ENCODE results near the gene NEGR1.

Gene NEGR1

GRCh38 chr1:71721532-71721931, 560.8 kb downstream of the NEGR1 start:
- no peaks in the 10 kb centered on the region for H3K27me3 ChIP-seq (ENCODE audit: control insufficient read depth, insufficient read depth, low read length)
- no peaks in the 10 kb centered on the region for H3K9me3 ChIP-seq (replicated peaks; ENCODE audit: low read length)
- no peak overlapping the region for H3K9ac ChIP-seq (ENCODE audit: low read depth, low read length)
- no peaks in the 10 kb centered on the region for H3K4me1 ChIP-seq (ENCODE audit: control insufficient read depth, insufficient read depth, low read length)
- H3K4me2 ChIP-seq (ENCODE audit: low read length), result no peak overlapping the region
- no peak overlapping the region for H3K4me3 ChIP-seq (ENCODE audit: low read length)
- H3K36me3 ChIP-seq (ENCODE audit: insufficient read depth, low read length), result no peaks in the 10 kb centered on the region

GRCh38 chr1:71719330-71719729, 563.0 kb downstream of the NEGR1 start:
- Histone ChIP-seq H3K9me3 (replicated peaks; ENCODE audit: low read length) (no peaks in the 10 kb centered on the region), H3K4me1 (ENCODE audit: control insufficient read depth, insufficient read depth, low read length) (no peaks in the 10 kb centered on the region), H3K27me3 (ENCODE audit: control insufficient read depth, insufficient read depth, low read length) (no peaks in the 10 kb centered on the region), H3K4me2 (ENCODE audit: low read length) (no peak overlapping the region), H3K36me3 (ENCODE audit: insufficient read depth, low read length) (no peaks in the 10 kb centered on the region), H3K4me3 (ENCODE audit: low read length) (no peak overlapping the region), H3K9ac (ENCODE audit: low read depth, low read length) (no peak overlapping the region)

GRCh38 chr1:71717186-71717585, 565.2 kb downstream of the NEGR1 start:
- H3K9ac ChIP-seq (ENCODE audit: low read depth, low read length), result no peak overlapping the region
- no peaks in the 10 kb centered on the region for H3K9me3 ChIP-seq (replicated peaks; ENCODE audit: low read length)
- H3K4me3 ChIP-seq (ENCODE audit: low read length), result no peak overlapping the region
- no peak overlapping the region for H3K4me2 ChIP-seq (ENCODE audit: low read length)
- H3K36me3 ChIP-seq (ENCODE audit: insufficient read depth, low read length), result no peaks in the 10 kb centered on the region
- no peaks in the 10 kb centered on the region for H3K27me3 ChIP-seq (ENCODE audit: control insufficient read depth, insufficient read depth, low read length)
- no peaks in the 10 kb centered on the region for H3K4me1 ChIP-seq (ENCODE audit: control insufficient read depth, insufficient read depth, low read length)

- Histone ChIP-seq H3K9ac (ENCODE audit: low read depth, low read length) (no peak overlapping the region), H3K4me1 (ENCODE audit: control insufficient read depth, insufficient read depth, low read length) (no peaks in the 10 kb centered on the region), H3K36me3 (ENCODE audit: insufficient read depth, low read length) (no peaks in the 10 kb centered on the region), H3K4me3 (ENCODE audit: low read length) (no peak overlapping the region), H3K4me2 (ENCODE audit: low read length) (no peak overlapping the region), H3K9me3 (replicated peaks; ENCODE audit: low read length) (no peaks in the 10 kb centered on the region), H3K27me3 (ENCODE audit: control insufficient read depth, insufficient read depth, low read length) (no peaks in the 10 kb centered on the region)
Observed at GRCh38 chr1:71711456-71711855, 570.9 kb downstream of the NEGR1 start.

- no peak overlapping the region for H3K4me2 ChIP-seq (ENCODE audit: low read length)
- H3K4me1 ChIP-seq (ENCODE audit: control insufficient read depth, insufficient read depth, low read length), result no peaks in the 10 kb centered on the region
- H3K9ac ChIP-seq (ENCODE audit: low read depth, low read length), result no peak overlapping the region
- no peaks in the 10 kb centered on the region for H3K27me3 ChIP-seq (ENCODE audit: control insufficient read depth, insufficient read depth, low read length)
- no peak overlapping the region for H3K4me3 ChIP-seq (ENCODE audit: low read length)
- no peaks in the 10 kb centered on the region for H3K36me3 ChIP-seq (ENCODE audit: insufficient read depth, low read length)
- no peaks in the 10 kb centered on the region for H3K9me3 ChIP-seq (replicated peaks; ENCODE audit: low read length)
Observed at GRCh38 chr1:71706029-71706671, 576.2 kb downstream of the NEGR1 start.

- no peaks in the 10 kb centered on the region for H3K36me3 ChIP-seq (ENCODE audit: insufficient read depth, low read length)
- no peak overlapping the region for H3K4me2 ChIP-seq (ENCODE audit: low read length)
- no peaks in the 10 kb centered on the region for H3K27me3 ChIP-seq (ENCODE audit: control insufficient read depth, insufficient read depth, low read length)
- H3K4me3 ChIP-seq (ENCODE audit: low read length), result no peak overlapping the region
- no peaks in the 10 kb centered on the region for H3K9me3 ChIP-seq (replicated peaks; ENCODE audit: low read length)
- H3K9ac ChIP-seq (ENCODE audit: low read depth, low read length), result no peak overlapping the region
- H3K4me1 ChIP-seq (ENCODE audit: control insufficient read depth, insufficient read depth, low read length), result no peaks in the 10 kb centered on the region
Observed at GRCh38 chr1:71698186-71698585, 584.2 kb downstream of the NEGR1 start.

- H3K27me3 ChIP-seq (ENCODE audit: control insufficient read depth, insufficient read depth, low read length), result no peaks in the 10 kb centered on the region
- no peaks in the 10 kb centered on the region for H3K9me3 ChIP-seq (replicated peaks; ENCODE audit: low read length)
- H3K4me3 ChIP-seq (ENCODE audit: low read length), result no peak overlapping the region
- no peak overlapping the region for H3K9ac ChIP-seq (ENCODE audit: low read depth, low read length)
- H3K4me1 ChIP-seq (ENCODE audit: control insufficient read depth, insufficient read depth, low read length), result no peaks in the 10 kb centered on the region
- no peak overlapping the region for H3K4me2 ChIP-seq (ENCODE audit: low read length)
- no peaks in the 10 kb centered on the region for H3K36me3 ChIP-seq (ENCODE audit: insufficient read depth, low read length)
Observed at GRCh38 chr1:71695821-71696220, 586.5 kb downstream of the NEGR1 start.

- Histone ChIP-seq H3K36me3 (ENCODE audit: insufficient read depth, low read length) (no peaks in the 10 kb centered on the region), H3K4me1 (ENCODE audit: control insufficient read depth, insufficient read depth, low read length) (no peaks in the 10 kb centered on the region), H3K27me3 (ENCODE audit: control insufficient read depth, insufficient read depth, low read length) (no peaks in the 10 kb centered on the region), H3K9ac (ENCODE audit: low read depth, low read length) (no peak overlapping the region), H3K4me3 (ENCODE audit: low read length) (no peak overlapping the region), H3K9me3 (replicated peaks; ENCODE audit: low read length) (no peaks in the 10 kb centered on the region), H3K4me2 (ENCODE audit: low read length) (no peak overlapping the region)
Observed at GRCh38 chr1:71695084-71695483, 587.3 kb downstream of the NEGR1 start.

- no peaks in the 10 kb centered on the region for H3K27me3 ChIP-seq (ENCODE audit: control insufficient read depth, insufficient read depth, low read length)
- no peak overlapping the region for H3K4me2 ChIP-seq (ENCODE audit: low read length)
- H3K4me3 ChIP-seq (ENCODE audit: low read length), result no peak overlapping the region
- H3K4me1 ChIP-seq (ENCODE audit: control insufficient read depth, insufficient read depth, low read length), result no peaks in the 10 kb centered on the region
- H3K36me3 ChIP-seq (ENCODE audit: insufficient read depth, low read length), result no peaks in the 10 kb centered on the region
- H3K9me3 ChIP-seq (replicated peaks; ENCODE audit: low read length), result no peaks in the 10 kb centered on the region
- H3K9ac ChIP-seq (ENCODE audit: low read depth, low read length), result no peak overlapping the region
Observed at GRCh38 chr1:71693581-71693980, 588.8 kb downstream of the NEGR1 start.

GRCh38 chr1:71689635-71690034, 592.7 kb downstream of the NEGR1 start:
- H3K4me1 ChIP-seq (ENCODE audit: control insufficient read depth, insufficient read depth, low read length), result no peaks in the 10 kb centered on the region
- H3K9me3 ChIP-seq (replicated peaks; ENCODE audit: low read length), result no peaks in the 10 kb centered on the region
- no peaks in the 10 kb centered on the region for H3K36me3 ChIP-seq (ENCODE audit: insufficient read depth, low read length)
- no peak overlapping the region for H3K9ac ChIP-seq (ENCODE audit: low read depth, low read length)
- no peak overlapping the region for H3K4me2 ChIP-seq (ENCODE audit: low read length)
- H3K27me3 ChIP-seq (ENCODE audit: control insufficient read depth, insufficient read depth, low read length), result no peaks in the 10 kb centered on the region
- no peak overlapping the region for H3K4me3 ChIP-seq (ENCODE audit: low read length)

GRCh38 chr1:71687376-71687775, 595.0 kb downstream of the NEGR1 start:
- H3K9me3 ChIP-seq (replicated peaks; ENCODE audit: low read length), result no peaks in the 10 kb centered on the region
- no peak overlapping the region for H3K4me2 ChIP-seq (ENCODE audit: low read length)

More at GRCh38 chr1:71687376-71687775, 595.0 kb downstream of the NEGR1 start:
- no peaks in the 10 kb centered on the region for H3K27me3 ChIP-seq (ENCODE audit: control insufficient read depth, insufficient read depth, low read length)
- H3K4me3 ChIP-seq (ENCODE audit: low read length), result no peak overlapping the region
- no peaks in the 10 kb centered on the region for H3K4me1 ChIP-seq (ENCODE audit: control insufficient read depth, insufficient read depth, low read length)
- no peaks in the 10 kb centered on the region for H3K36me3 ChIP-seq (ENCODE audit: insufficient read depth, low read length)
- H3K9ac ChIP-seq (ENCODE audit: low read depth, low read length), result no peak overlapping the region
